Skeletal muscle satellite cell (primary cell): ENCODE results near the gene PIGQ.

Experiments
- H3K27me3 ChIP-seq: 2 replicates; pipeline ENCODE4 v1.7.0; 2013; ENCODE audit warnings: low read length; ENCODE audit not compliant: control insufficient read depth, insufficient read depth
- H3K36me3 ChIP-seq: 2 replicates; pipeline ENCODE4 v1.7.0; 2013; ENCODE audit warnings: mild to moderate bottlenecking, control low read depth, low read length; ENCODE audit not compliant: insufficient read depth
- H3K4me1 ChIP-seq: 2 replicates; pipeline ENCODE4 v1.7.0; 2013; ENCODE audit warnings: low read length; ENCODE audit not compliant: control insufficient read depth, insufficient read depth
- H3K4me2 ChIP-seq: 2 replicates; pipeline ENCODE4 v1.7.0; 2013; ENCODE audit warnings: mild to moderate bottlenecking, low read length
- H3K4me3 ChIP-seq: 2 replicates; pipeline ENCODE4 v1.7.0; 2013; ENCODE audit warnings: low read length
- H3K9ac ChIP-seq: 2 replicates; pipeline ENCODE4 v1.7.0; 2013; ENCODE audit warnings: mild to moderate bottlenecking, low read depth, low read length, moderate library complexity
- H3K9me3 ChIP-seq: replicated peaks from 2 replicates; pipeline ENCODE4 v1.7.0; 2013; ENCODE audit warnings: mild to moderate bottlenecking, control low read depth, low read length

PIGQ gene

DNA sequence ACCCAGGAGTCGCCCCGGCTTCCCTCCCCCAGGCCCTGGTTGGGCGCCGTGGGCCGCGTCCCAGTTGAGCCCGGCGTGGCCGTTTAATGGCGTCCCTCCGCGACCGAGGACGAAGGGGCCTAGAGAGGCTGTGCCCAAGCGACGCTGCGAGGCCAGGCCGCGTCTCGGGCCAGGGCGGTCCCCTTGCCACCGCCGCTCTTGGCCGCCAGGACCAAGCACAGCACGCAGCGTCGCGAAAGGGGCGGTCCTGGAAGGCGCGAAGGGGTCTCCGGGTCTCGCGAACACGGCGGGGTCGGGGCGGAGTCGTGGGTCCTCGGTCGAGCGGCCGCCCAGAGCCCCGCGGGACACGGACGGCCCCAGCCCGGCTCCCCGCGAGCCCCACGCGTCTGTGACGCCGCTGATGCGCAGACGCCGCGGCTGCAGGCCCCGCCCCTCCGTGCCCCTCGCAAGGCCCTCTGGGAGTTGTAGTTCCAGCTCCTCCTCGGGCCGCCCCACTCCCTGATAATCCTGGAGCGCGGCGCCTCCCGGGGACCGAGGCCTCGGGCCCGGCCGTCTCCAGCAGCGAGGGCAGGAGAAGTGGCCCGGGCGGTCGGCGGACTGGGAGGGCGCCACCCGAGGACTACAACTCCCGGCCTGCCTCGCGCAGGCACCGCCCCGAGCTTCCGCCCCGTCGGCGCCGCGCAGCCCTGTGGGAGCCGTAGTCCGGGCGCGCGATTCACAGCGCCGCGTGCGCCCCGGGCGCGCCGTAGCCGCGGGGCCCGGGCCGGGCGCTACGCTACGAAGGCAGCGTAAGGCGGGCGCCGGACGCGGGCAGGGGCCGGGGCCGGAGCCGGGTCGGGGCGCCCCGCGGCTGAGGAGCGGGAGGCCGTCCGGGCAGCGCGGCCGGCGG, 42.5 kb upstream of the PIGQ start, which contains the start of gene CAPN15:
Gene CAPN15 (plus strand): TSS at position 698 of the 889 bp plus-strand sequence. CDS start 19,127 bp downstream, outside the sequence.
- H3K4me2 ChIP-seq, result peak within 1 kb of the TSS; percentile 97
- H3K36me3 ChIP-seq, result peaks cover 10% of the 10 kb centered on the region
- H3K4me1 ChIP-seq, result peaks cover 47% of the 10 kb centered on the region
- H3K27me3 ChIP-seq, result no peaks in the 10 kb centered on the region
- H3K4me3 ChIP-seq, result peak within 1 kb of the TSS; percentile 95
- H3K9ac ChIP-seq, result peak within 1 kb of the TSS; percentile 90
- H3K9me3 ChIP-seq, result no peaks in the 10 kb centered on the region

DNA sequence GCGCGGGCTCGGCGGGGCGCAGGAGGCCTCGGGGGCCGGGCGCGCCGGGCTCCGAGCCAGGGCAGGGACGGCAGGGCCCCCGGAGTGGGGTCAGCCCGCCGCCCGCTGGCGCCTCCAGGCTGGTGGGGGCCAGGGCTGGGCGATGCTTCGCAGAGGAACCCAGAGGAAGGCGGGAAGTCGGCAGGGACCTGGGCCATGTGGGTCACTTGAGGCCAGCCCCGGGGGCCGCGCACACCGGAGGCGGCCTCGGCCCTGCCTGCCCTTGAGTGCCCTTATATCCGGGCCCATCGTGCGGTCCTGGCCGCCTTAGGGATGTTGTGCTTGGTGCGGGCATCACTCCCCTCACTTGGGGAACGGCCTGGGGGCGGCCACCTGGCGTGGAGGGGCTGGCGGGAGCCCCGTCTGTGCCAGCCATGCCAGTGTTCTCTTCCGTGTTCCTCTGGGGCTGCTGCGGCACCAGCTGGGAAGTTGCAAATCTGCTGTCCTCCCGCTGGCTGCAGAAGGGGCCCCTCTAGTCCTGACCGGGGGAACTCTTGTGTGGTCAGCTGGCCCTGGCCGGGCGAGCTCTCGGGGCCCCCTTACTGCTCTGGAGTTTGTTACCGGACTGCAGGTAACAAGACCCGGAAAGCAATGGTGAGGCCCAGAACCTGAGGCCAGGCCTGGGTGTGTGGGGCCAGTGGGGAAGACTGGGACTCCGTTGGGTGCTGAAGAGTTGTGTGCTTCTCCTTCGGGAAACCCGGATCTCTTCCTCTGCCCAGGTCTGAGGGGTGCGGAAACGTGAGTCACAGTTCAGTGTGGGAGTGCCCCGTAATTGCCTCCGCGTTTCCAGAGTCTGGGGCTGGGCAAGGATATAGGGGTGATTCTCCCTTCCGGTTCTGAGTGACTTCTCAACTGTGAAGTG, 41.4 kb upstream of the PIGQ start:
- peak overlapping the region; percentile 95 for H3K4me3 ChIP-seq
- peak overlapping the region; percentile 90 for H3K9ac ChIP-seq
- no peaks in the 10 kb centered on the region for H3K9me3 ChIP-seq
- peaks cover 10% of the 10 kb centered on the region for H3K36me3 ChIP-seq
- peaks cover 51% of the 10 kb centered on the region for H3K4me1 ChIP-seq
- H3K4me2 ChIP-seq, result peak overlapping the region; percentile 97
- H3K27me3 ChIP-seq, result no peaks in the 10 kb centered on the region

DNA sequence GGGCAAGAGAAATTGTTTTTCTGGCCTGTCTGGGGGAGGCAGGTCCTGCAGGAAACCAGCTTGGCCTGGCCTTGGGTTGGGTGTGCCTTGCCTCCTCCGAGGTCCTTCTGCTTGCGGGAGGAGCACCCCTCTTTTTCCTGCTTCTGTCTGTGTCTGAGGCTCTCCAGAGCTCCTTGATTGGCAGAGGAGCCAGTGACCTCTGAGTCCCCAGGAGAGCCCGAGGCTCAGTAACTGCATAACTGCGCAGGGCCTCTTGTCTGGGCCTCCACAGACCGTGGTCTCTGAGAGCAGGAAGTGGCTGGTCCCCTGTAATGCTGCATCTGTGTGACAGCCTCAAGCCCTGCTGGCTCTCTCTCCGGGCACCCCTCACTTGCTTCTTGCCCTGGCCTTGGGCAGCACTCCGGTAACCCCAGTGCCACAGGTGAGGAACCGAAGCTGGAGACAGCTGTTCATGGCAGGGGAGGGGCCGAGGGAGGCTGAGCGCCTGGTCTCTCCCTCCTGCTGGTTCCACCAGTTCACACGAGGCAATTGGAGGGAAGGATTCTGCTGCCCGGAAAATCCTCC, 40.7 kb upstream of the PIGQ start:
- Histone ChIP-seq H3K36me3 (peaks cover 10% of the 10 kb centered on the region), H3K4me1 (peaks cover 59% of the 10 kb centered on the region), H3K9ac (peak overlapping the region; percentile 90), H3K9me3 (no peaks in the 10 kb centered on the region), H3K27me3 (no peaks in the 10 kb centered on the region), H3K4me3 (peak overlapping the region; percentile 95), H3K4me2 (peak overlapping the region; percentile 97)

DNA sequence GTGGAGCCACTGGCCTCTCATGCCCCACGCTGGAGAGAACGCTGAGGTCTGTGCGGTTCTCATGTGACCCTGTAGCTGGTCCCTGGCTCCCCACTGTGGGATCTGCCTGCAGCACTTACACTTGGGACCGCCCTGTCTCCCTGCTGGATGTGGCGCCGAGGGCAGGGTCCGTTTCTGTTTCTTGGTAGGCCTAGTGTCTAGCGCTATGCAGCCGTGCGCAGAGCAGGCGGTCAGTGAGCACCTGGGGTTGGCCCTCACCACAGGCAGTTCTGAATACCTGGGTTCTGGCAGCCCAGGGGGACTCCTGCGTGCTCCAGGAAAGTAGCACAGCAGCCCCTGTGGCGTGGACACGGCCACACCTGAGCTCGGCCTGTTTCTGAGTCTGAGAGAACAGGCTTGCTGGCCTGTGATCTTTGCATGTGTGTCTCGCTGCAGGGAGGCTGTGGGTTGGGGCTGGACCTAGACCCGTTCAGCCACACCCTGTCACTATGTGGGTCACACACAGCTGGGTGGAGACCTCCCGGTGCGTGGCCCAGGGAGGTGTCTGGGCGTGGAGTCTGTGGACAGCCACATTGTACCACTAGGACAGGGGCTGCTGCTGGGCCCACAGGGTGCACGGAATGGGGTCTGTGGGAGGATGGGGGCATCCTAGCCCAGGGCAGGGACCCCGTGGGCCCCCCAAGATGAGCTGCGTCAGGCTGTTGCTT, 39.5 kb upstream of the PIGQ start:
- Histone ChIP-seq H3K4me2 (peak overlapping the region; percentile 97), H3K9ac (peak overlapping the region; percentile 90), H3K36me3 (peaks cover 10% of the 10 kb centered on the region), H3K4me3 (no peak overlapping the region), H3K27me3 (no peaks in the 10 kb centered on the region), H3K4me1 (peaks cover 59% of the 10 kb centered on the region), H3K9me3 (no peaks in the 10 kb centered on the region)

DNA sequence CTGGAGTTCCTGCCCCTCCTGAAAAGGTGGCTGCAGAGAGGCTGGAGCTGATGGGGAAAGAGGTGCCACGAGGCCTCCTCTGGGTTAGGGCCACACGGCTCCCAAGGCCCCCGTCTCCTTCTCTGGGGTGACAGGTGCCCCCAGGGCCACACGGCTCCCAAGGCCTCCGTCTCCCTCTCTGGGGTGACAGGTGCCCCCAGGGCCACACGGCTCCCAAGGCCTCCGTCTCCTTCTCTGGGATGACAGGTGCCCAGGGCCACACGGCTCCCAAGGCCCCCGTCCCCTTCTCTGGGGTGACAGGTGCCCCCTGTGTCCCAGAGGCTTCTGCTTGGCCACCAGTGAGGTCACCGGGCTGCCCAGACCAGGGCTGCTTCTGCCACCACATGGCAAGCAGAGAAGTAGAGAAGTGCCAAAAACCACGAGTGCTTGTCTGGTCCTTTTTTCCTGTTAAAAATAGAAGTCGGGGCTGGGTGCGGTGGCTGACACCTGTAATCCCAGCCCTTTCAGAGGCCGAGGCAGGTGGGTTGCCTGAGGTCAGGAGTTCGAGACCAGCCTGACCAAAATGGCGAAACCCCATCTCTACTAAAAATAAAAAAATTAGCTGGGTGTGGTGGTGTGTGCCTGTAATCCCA, 38.2 kb upstream of the PIGQ start:
- Histone ChIP-seq H3K4me2 (no peak overlapping the region), H3K9me3 (no peaks in the 10 kb centered on the region), H3K4me1 (peaks cover 55% of the 10 kb centered on the region), H3K36me3 (peaks cover 14% of the 10 kb centered on the region), H3K4me3 (no peak overlapping the region), H3K27me3 (no peaks in the 10 kb centered on the region), H3K9ac (no peak overlapping the region)

DNA sequence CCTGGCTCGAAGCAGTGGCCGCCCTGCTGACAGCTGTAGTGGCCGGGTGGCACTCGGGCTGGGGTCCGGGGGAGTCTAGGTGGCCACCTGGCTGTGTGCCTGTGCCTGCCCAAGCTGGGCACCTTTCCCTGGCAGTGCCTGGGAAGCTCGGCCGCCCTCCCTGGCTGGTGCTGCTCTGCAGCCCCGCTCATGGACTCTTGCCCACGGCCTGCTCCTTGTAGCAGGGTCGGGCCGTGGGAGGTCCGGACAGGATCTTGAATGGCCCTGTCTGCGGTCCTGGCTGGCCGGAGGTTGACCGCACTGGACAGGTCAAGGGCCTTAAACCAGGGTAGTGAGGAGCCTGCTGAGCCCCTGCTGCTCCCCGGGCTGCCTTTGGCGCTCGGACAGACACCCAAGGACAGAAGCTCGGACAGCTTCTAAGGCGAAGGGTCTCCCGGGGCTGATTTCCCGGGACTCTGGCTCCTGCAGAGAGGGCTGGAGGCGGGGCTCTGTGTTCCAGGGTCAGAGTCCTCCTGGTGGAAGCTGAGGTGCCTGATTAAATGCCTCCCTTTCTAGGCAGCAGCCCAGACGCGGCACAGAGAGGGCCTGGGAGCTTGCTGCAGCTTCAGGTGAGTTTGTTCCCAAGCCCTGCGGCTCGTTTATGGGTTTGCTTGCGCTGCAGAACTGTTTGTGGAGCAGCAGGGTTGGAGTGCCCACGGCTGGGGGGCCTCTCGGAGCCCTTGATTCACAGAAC, 36.2 kb upstream of the PIGQ start:
- Histone ChIP-seq H3K4me3 (no peak overlapping the region), H3K9ac (no peak overlapping the region), H3K27me3 (no peaks in the 10 kb centered on the region), H3K4me1 (peaks cover 55% of the 10 kb centered on the region), H3K9me3 (no peaks in the 10 kb centered on the region), H3K4me2 (peak overlapping the region; percentile 63), H3K36me3 (peaks cover 30% of the 10 kb centered on the region)

DNA sequence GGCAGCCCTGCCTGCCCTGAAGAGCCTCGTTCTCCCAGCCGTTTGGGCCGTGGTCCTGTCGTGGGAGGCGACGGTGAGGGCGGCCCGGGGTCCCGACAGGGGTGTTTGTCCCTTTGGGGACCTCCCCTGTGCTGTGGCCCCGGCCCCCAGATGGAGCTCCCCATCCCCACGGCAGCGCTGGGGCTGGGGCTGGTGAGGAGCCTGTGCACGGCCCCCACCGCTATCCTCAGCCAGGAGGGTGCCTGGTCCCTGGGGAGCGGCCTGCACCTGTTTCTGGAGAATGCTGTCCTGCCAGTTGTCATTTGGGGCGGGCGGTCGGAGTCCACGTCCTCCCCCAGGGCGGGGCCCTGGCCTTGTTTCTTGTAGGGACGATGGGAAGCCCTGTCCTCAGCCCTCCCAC, 35.6 kb upstream of the PIGQ start:
- H3K9me3 ChIP-seq, result no peaks in the 10 kb centered on the region
- peaks cover 30% of the 10 kb centered on the region for H3K36me3 ChIP-seq
- H3K9ac ChIP-seq, result no peak overlapping the region
- no peak overlapping the region for H3K4me3 ChIP-seq
- no peaks in the 10 kb centered on the region for H3K27me3 ChIP-seq
- H3K4me2 ChIP-seq, result peak overlapping the region; percentile 63
- peaks cover 54% of the 10 kb centered on the region for H3K4me1 ChIP-seq

DNA sequence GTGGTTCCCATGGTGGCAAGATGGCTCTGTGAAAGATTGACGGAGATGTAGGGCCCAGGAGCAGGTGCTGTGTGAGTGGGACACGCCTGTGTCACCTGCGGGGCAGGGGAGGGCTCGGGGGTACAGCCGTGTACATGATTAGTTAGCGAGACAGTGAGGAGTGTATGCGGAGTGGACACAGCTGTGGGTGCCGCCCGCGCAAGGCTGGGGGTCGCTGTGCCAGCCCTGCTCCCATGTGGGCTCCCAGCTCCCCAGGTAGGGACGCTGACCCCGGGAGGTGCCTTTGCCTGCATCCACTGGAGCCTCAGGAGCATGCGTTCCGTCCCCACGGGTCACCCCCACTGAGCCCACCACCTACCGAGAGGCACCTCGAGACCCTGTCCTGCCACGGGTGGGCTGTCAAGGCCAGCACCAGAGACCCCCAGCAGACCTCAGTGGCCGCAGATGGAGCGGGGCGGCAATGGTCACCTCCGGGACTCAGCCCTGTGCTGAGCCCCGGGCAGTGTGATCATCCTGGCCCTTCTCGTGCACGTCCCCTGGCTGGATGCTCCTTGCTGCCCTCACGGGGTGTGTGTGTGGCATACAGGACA, 34.8 kb upstream of the PIGQ start:
- Histone ChIP-seq H3K9me3 (no peaks in the 10 kb centered on the region), H3K36me3 (peaks cover 24% of the 10 kb centered on the region), H3K4me2 (peak overlapping the region; percentile 72), H3K9ac (peak overlapping the region; percentile 27), H3K4me3 (peak overlapping the region; percentile 57), H3K4me1 (peaks cover 54% of the 10 kb centered on the region), H3K27me3 (no peaks in the 10 kb centered on the region)

DNA sequence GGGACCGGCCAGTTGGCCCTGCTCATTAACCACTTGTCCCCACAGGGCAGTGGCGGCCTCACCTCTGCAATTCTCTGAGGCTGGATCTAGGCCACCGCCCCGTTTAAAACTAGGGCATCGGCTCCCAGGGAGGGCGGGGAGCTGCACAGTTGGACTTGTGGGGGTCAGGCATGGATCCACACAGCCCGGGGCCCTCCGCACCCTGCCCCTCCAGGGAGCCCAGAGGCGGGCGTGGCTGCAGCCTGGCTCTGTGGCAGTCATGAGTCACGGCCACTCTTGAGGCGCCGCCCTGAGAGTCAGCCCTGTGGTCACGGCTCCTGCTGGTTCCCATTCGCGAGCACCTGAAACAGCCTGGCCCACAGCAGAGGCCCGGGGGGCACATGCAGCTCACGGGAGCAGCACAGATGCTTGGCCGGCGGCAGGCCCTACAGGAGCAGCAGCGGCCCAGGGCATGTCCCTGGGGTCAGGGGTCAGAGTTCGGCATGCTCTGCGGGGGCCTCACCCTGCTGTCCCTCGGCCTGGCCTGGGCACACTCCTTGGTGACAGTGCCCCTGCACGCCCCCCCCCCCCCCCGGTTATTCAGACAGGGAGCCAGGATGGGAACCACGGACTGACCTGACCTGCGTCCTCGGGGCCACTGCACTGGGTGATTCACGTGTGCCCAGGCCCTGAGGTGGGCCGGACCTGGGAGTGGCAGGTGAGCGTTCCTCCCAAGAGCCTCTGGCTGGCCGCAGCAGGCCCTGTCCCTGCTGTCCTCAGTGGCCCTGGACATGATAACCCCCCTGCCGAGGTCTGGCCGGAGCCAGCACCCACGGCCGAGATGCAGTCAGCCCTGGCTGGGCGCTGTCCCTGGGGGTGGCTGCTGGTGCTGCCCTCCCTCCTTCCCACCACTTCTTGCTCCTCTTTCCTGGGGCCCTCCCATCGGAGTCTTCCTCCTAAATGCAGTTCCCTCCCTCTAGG, 34.0 kb upstream of the PIGQ start:
- no peaks in the 10 kb centered on the region for H3K27me3 ChIP-seq
- H3K4me3 ChIP-seq, result peak overlapping the region; percentile 57
- H3K9me3 ChIP-seq, result no peaks in the 10 kb centered on the region
- peaks cover 56% of the 10 kb centered on the region for H3K4me1 ChIP-seq
- peak overlapping the region; percentile 27 for H3K9ac ChIP-seq
- peaks cover 21% of the 10 kb centered on the region for H3K36me3 ChIP-seq
- H3K4me2 ChIP-seq, result peak overlapping the region; percentile 72
